ENCODE results near the gene PLA2G4D. TPM values are rescaled to one million over a fixed set of nuclear protein-coding genes. Genes with fewer than 3 reads are reported as not detected.

The PLA2G4D gene
- total RNA-seq, 4 donors from 2014 or later, result 0.19 to 5.9 (median 0.23) TPM

DNA sequence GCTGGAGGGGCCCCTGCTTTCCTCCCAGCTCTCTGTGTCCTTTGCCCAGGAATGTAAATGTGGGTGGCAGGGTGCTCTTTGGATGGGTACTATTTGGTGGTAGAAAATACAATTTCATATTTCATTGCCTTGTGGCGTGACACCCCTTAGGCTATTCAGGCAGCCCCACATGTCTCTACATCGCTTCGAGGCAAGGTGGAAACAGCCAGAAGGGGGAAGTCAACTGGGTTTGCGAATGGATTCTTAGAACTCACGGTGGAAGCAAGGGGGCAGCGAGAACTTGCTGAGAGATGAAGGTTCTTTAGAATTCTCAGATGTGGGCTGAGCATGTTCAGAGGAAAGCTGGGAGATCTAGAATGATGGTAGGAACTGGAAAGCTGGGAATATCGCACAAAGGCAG is 25.3 kb downstream of the PLA2G4D start:
- peaks cover 0 to 12% (median 0%) of the 10 kb centered on the region in 3 donors for H3K4me1 ChIP-seq
- H3K9me3 ChIP-seq, result no peaks in the 10 kb centered on the region
- WGBS, 2 donors, result 77 to 82% methylated on average over 7 of the region's 7 CpGs
- H3K36me3 ChIP-seq, result no peaks in the 10 kb centered on the region
- intact Hi-C loops (cut with DNase I), result loop anchor here (5.0 kb wide), 1 partner anchor 63 kb away; no protein-coding TSS in a partner anchor
- DNase-seq, result no peak
- H3K27ac ChIP-seq, result no peak overlapping the region
- no peak overlapping the region for H3K4me3 ChIP-seq
- TF ChIP-seq, protein P1, sequence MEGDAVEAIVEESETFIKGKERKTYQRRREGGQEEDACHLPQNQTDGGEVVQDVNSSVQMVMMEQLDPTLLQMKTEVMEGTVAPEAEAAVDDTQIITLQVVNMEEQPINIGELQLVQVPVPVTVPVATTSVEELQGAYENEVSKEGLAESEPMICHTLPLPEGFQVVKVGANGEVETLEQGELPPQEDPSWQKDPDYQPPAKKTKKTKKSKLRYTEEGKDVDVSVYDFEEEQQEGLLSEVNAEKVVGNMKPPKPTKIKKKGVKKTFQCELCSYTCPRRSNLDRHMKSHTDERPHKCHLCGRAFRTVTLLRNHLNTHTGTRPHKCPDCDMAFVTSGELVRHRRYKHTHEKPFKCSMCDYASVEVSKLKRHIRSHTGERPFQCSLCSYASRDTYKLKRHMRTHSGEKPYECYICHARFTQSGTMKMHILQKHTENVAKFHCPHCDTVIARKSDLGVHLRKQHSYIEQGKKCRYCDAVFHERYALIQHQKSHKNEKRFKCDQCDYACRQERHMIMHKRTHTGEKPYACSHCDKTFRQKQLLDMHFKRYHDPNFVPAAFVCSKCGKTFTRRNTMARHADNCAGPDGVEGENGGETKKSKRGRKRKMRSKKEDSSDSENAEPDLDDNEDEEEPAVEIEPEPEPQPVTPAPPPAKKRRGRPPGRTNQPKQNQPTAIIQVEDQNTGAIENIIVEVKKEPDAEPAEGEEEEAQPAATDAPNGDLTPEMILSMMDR (IDR thresholded peaks at IDR 0.05), result no peak
- TF ChIP-seq POLR2A (IDR thresholded peaks at IDR 0.05), result no peak
- peaks cover 0 to 28% (median 0%) of the 10 kb centered on the region in 4 donors for H3K27me3 ChIP-seq

GRCh38 chr15:42068601-42069000 is 25.8 kb downstream of the PLA2G4D start:
- H3K4me1 ChIP-seq, result peaks cover 0 to 12% (median 0%) of the 10 kb centered on the region in 3 donors
- H3K27me3 ChIP-seq, result peaks cover 0 to 28% (median 0%) of the 10 kb centered on the region in 4 donors
- H3K9me3 ChIP-seq, result no peaks in the 10 kb centered on the region
- 100% methylated on average over 4 of the region's 14 CpGs; no CpG with 5 or more reads in 1 of the 2 donors for whole genome bisulfite sequencing, 2 donors
- no peak overlapping the region for H3K27ac ChIP-seq
- intact Hi-C loops (cut with DNase I), result loop anchor here (5.0 kb wide), 1 partner anchor 64 kb away; no protein-coding TSS in a partner anchor
- no peak for DNase-seq
- TF ChIP-seq POLR2A (IDR thresholded peaks at IDR 0.05), result no peak
- TF ChIP-seq, protein P1 (IDR thresholded peaks at IDR 0.05), result no peak
- no peaks in the 10 kb centered on the region for H3K36me3 ChIP-seq
- H3K4me3 ChIP-seq, result no peak overlapping the region

- no peaks in the 10 kb centered on the region for H3K36me3 ChIP-seq
- no peak overlapping the region for H3K27ac ChIP-seq
- no peak for DNase-seq
- peaks cover 0 to 12% (median 0%) of the 10 kb centered on the region in 3 donors for H3K4me1 ChIP-seq
- TF ChIP-seq, protein P1 (IDR thresholded peaks at IDR 0.05), result peak in 1 of 6 experiments; percentile 6
- TF ChIP-seq POLR2A (IDR thresholded peaks at IDR 0.05), result no peak
- H3K4me3 ChIP-seq, result no peak overlapping the region
- intact Hi-C loops (cut with DNase I), result loop anchor here (5.0 kb wide), 1 partner anchor 65 kb away; no protein-coding TSS in a partner anchor
- H3K9me3 ChIP-seq, result no peaks in the 10 kb centered on the region
- H3K27me3 ChIP-seq, result peaks cover 0 to 28% (median 0%) of the 10 kb centered on the region in 4 donors
- 38 to 53% methylated on average over 6 to 10 of the region's 10 CpGs for WGBS, 2 donors
Measured at GRCh38 chr15:42066764-42067415, 27.5 kb downstream of the PLA2G4D start.

- 54 to 74% methylated on average over 7 of the region's 7 CpGs for WGBS, 2 donors
- no peaks in the 10 kb centered on the region for H3K36me3 ChIP-seq
- intact Hi-C loops (cut with DNase I), result loop anchor here (5.0 kb wide), 1 partner anchor 67 kb away; no protein-coding TSS in a partner anchor
- no peak overlapping the region for H3K4me3 ChIP-seq
- no peak overlapping the region for H3K27ac ChIP-seq
- no peaks in the 10 kb centered on the region for H3K9me3 ChIP-seq
- peaks cover 0 to 26% (median 0%) of the 10 kb centered on the region in 4 donors for H3K27me3 ChIP-seq
- TF ChIP-seq, protein P1 (IDR thresholded peaks at IDR 0.05), result no peak
- no peak for TF ChIP-seq POLR2A (IDR thresholded peaks at IDR 0.05)
- DNase-seq, result no peak
- peaks cover 0 to 12% (median 0%) of the 10 kb centered on the region in 3 donors for H3K4me1 ChIP-seq
Measured at GRCh38 chr15:42065468-42065867, 28.9 kb downstream of the PLA2G4D start.

DNA sequence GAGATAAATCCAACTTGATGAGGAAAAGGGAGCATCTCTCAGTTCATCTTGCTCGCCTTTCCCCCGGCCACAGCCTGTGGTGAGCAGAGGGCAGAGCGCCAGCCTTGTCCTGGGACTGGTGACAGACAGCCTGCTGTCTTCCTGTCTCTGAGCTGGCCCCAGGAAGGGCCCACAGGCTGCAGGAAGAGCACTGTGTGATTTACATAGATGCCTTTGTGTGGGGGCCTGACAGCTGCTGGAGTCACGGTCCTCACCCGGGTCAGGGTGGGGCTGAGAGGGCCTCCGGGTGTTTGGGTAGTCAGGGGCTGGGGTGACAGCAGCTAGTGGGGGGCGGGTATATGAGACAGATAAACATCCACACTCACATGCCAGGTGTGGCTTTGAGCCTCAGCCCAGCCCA is 29.3 kb downstream of the PLA2G4D start:
- DNase-seq, result no peak
- H3K9me3 ChIP-seq, result no peaks in the 10 kb centered on the region
- H3K27ac ChIP-seq, result no peak overlapping the region
- peaks cover 0 to 24% (median 0%) of the 10 kb centered on the region in 4 donors for H3K27me3 ChIP-seq
- 31 to 58% methylated on average over 3 to 6 of the region's 7 CpGs for WGBS, 2 donors
- no peaks in the 10 kb centered on the region for H3K36me3 ChIP-seq
- intact Hi-C loops (cut with DNase I), result loop anchor here (5.0 kb wide), 1 partner anchor 67 kb away; no protein-coding TSS in a partner anchor
- TF ChIP-seq, protein P1 (IDR thresholded peaks at IDR 0.05), result no peak
- no peak for TF ChIP-seq POLR2A (IDR thresholded peaks at IDR 0.05)
- H3K4me3 ChIP-seq, result no peak overlapping the region
- peaks cover 0 to 14% (median 0%) of the 10 kb centered on the region in 3 donors for H3K4me1 ChIP-seq
